Uterus (tissue), 4 donors: ENCODE data around the gene TTC31. TPM values are rescaled to one million over a fixed set of nuclear protein-coding genes. Genes with fewer than 3 reads are reported as not detected.

Experiments
- DNase-seq, 2 donors: peaks; one replicate each; pipeline ENCODE4 v3.0.0-alpha.2; 2019 to 2020
- H3K27ac ChIP-seq, 2 donors: fragments of 200-600 bp; sonication (generic); 1 replicate in 1 of 2; 2 replicates in 1 of 2; pipeline ENCODE4 v1.5.1; 2016 to 2018
- H3K27me3 ChIP-seq, 2 donors: fragments of 200-600 bp; sonication (generic); one replicate each; pipeline ENCODE4 v1.5.1; 2018 to 2019; ENCODE audit warnings: control low read depth in 1 of 2
- H3K36me3 ChIP-seq, 2 donors: fragments of 200-600 bp; sonication (generic); one replicate each; pipeline ENCODE4 v1.5.1; 2019; ENCODE audit warnings: control low read depth in 1 of 2
- H3K4me1 ChIP-seq, 2 donors: fragments of 200-600 bp; sonication (generic); one replicate each; pipeline ENCODE4 v1.5.1; 2018 to 2019; ENCODE audit warnings: control low read depth in 1 of 2
- H3K4me3 ChIP-seq, 2 donors: fragments of 200-600 bp; sonication (generic); 1 replicate in 1 of 2; 2 replicates in 1 of 2; pipeline ENCODE4 v1.5.1; 2018 to 2019; ENCODE audit warnings: mild to moderate bottlenecking in 1 of 2
- H3K9me3 ChIP-seq, 2 donors: fragments of 200-600 bp; sonication (generic); one replicate each; pipeline ENCODE4 v1.5.1; 2019; ENCODE audit warnings: control low read depth in 1 of 2
- CTCF ChIP-seq, 4 experiments: fragments of 200-600 bp in 2 of 4; fragments of 450-650 bp in 2 of 4; sonication (generic) in 2 of 4; IDR thresholded peaks; one replicate each; pipeline ENCODE4 v1.5.1; 2016 to 2019; ENCODE audit warnings: antibody characterized with exemption in 4 of 4, mild to moderate bottlenecking in 2 of 4, moderate library complexity in 1 of 4
- POLR2A ChIP-seq, 2 donors: fragments of 450-650 bp; IDR thresholded peaks; one replicate each; pipeline ENCODE4 v1.6.1; 2016; ENCODE audit warnings: antibody characterized with exemption in 2 of 2, mild to moderate bottlenecking in 1 of 2, moderate library complexity in 1 of 2
- intact Hi-C: fragments of 100-400 bp; cut with DNase I; formaldehyde crosslinking; loops from one replicate; pipeline ENCODE4 v1.15.1; 2023; ENCODE audit warnings: low total_unique reads
- total RNA-seq, 4 donors: library from RNA; depleted of rRNA in 3 of 4; stranded (reverse); fragments of >200 nt in 3 of 4; gene quantifications; one replicate each; pipeline versions ENCODE4 v1.1.0 to v1.2.4, GENCODE V29; 2014 to 2023
- donor health status: DM: yes; HTN: yes; CAD: no.

The TTC31 gene
- total RNA-seq, 4 donors from 2014 or later = 8.5 to 29.2 (median 17.5) TPM

- Histone ChIP-seq H3K4me3 (no peak overlapping the region), H3K4me1 (peaks cover 0 to 8% of the 10 kb centered on the region in 2 donors), H3K27me3 (no peaks in the 10 kb centered on the region), H3K27ac (no peak overlapping the region), H3K9me3 (no peaks in the 10 kb centered on the region), H3K36me3 (no peaks in the 10 kb centered on the region)
- TF ChIP-seq CTCF (IDR thresholded peaks at IDR 0.05) (no peak), POLR2A (IDR thresholded peaks at IDR 0.05) (no peak)
- no peak for DNase-seq
- intact Hi-C loops = no loop called here
Observed at GRCh38 chr2:74526649-74527230, 43.9 kb downstream of the TTC31 start.

GRCh38 chr2:74527741-74528140 lies 44.9 kb downstream of the TTC31 start:
- no peak for TF ChIP-seq CTCF (IDR thresholded peaks at IDR 0.05)
- Histone ChIP-seq H3K9me3 (no peaks in the 10 kb centered on the region), H3K4me1 (peaks cover 0 to 8% of the 10 kb centered on the region in 2 donors), H3K4me3 (no peak overlapping the region), H3K27ac (no peak overlapping the region), H3K27me3 (no peaks in the 10 kb centered on the region), H3K36me3 (no peaks in the 10 kb centered on the region)
- DNase-seq = no peak
- intact Hi-C loops = no loop called here

- intact Hi-C loops = no loop called here
- TF ChIP-seq CTCF (IDR thresholded peaks at IDR 0.05) (no peak), POLR2A (IDR thresholded peaks at IDR 0.05) (no peak)
- H3K27me3 ChIP-seq = no peaks in the 10 kb centered on the region
- peaks cover 0 to 8% of the 10 kb centered on the region in 2 donors for H3K4me1 ChIP-seq
- DNase-seq = no peak
- peak overlapping the region; percentile 69 to 84 for H3K4me3 ChIP-seq
- peak overlapping the region; percentile 75 to 88 for H3K27ac ChIP-seq
- no peaks in the 10 kb centered on the region for H3K36me3 ChIP-seq
- no peaks in the 10 kb centered on the region for H3K9me3 ChIP-seq
Observed at GRCh38 chr2:74528600-74529356, 45.9 kb downstream of the TTC31 start.

- TF ChIP-seq CTCF (IDR thresholded peaks at IDR 0.05) = peak in 1 of 4 experiments; percentile 23
- peak; percentile 14 to 85 for TF ChIP-seq POLR2A (IDR thresholded peaks at IDR 0.05)
- H3K9me3 ChIP-seq = no peaks in the 10 kb centered on the region
- no peaks in the 10 kb centered on the region for H3K36me3 ChIP-seq
- peak within 1 kb of the TSS; percentile 75 to 88 for H3K27ac ChIP-seq
- peak within 1 kb of the TSS; percentile 69 to 84 for H3K4me3 ChIP-seq
- peaks cover 0 to 8% of the 10 kb centered on the region in 2 donors for H3K4me1 ChIP-seq
- peak; percentile 98 for DNase-seq
- intact Hi-C loops = no loop called here
- no peaks in the 10 kb centered on the region for H3K27me3 ChIP-seq
Observed at GRCh38 chr2:74529357-74530238, 46.7 kb downstream of the TTC31 start, which contains the start of the genes AUP1 and HTRA2. TSS of gene AUP1 (minus strand) at chr2:74529706. CDS start at chr2:74529629, 77 bp downstream. TSS of gene HTRA2 (plus strand) at chr2:74529933. CDS start at chr2:74530007, 74 bp downstream.
